Neuron (in vitro differentiated cells): ENCODE results near the gene MECR.

Experiments
- H2AFZ ChIP-seq: one replicate; pipeline ENCODE4 v1.6.1; 2013; ENCODE audit warnings: low read depth, mild to moderate bottlenecking, inconsistent platforms, low read length, moderate library complexity
- H3K27me3 ChIP-seq: one replicate; pipeline ENCODE4 v1.6.1; 2013; ENCODE audit warnings: low read length; ENCODE audit not compliant: insufficient read depth
- H3K36me3 ChIP-seq: one replicate; pipeline ENCODE4 v1.6.1; 2013; ENCODE audit warnings: low read length; ENCODE audit not compliant: insufficient read depth
- H3K4me1 ChIP-seq: one replicate; pipeline ENCODE4 v1.6.1; 2013; ENCODE audit warnings: low read length; ENCODE audit not compliant: insufficient read depth
- H3K4me3 ChIP-seq: 2 replicates; pipeline ENCODE4 v1.5.1; 2013; ENCODE audit warnings: mild to moderate bottlenecking, low read length, moderate library complexity
- H3K9me3 ChIP-seq: one replicate; pipeline ENCODE4 v1.6.1; 2013; ENCODE audit warnings: low read length

MECR gene

GRCh38 chr1:29200906-29201594 is 29.7 kb downstream of the MECR start:
- Histone ChIP-seq H3K36me3 (peaks cover 40% of the 10 kb centered on the region), H3K4me3 (no peak overlapping the region)

GRCh38 chr1:29197993-29198392 is 32.7 kb downstream of the MECR start:
- Histone ChIP-seq H3K9me3 (no peaks in the 10 kb centered on the region), H3K36me3 (peaks cover 40% of the 10 kb centered on the region), H3K4me3 (no peak overlapping the region)

More at GRCh38 chr1:29200906-29201594, 29.7 kb downstream of the MECR start:
- no peak overlapping the region for H2AFZ ChIP-seq
- peaks cover 4% of the 10 kb centered on the region for H3K4me1 ChIP-seq
- H3K9me3 ChIP-seq: no peaks in the 10 kb centered on the region
- no peaks in the 10 kb centered on the region for H3K27me3 ChIP-seq

GRCh38 chr1:29197590-29197924 is 33.2 kb downstream of the MECR start:
- Histone ChIP-seq H3K9me3 (no peaks in the 10 kb centered on the region), H2AFZ (no peak overlapping the region), H3K36me3 (peaks cover 42% of the 10 kb centered on the region), H3K4me1 (peaks cover 2% of the 10 kb centered on the region), H3K27me3 (no peaks in the 10 kb centered on the region), H3K4me3 (no peak overlapping the region)

More at GRCh38 chr1:29197993-29198392, 32.7 kb downstream of the MECR start:
- no peak overlapping the region for H2AFZ ChIP-seq
- peaks cover 4% of the 10 kb centered on the region for H3K4me1 ChIP-seq
- no peaks in the 10 kb centered on the region for H3K27me3 ChIP-seq

GRCh38 chr1:29196863-29197589 is 33.7 kb downstream of the MECR start:
- Histone ChIP-seq H3K4me3 (no peak overlapping the region), H3K9me3 (no peaks in the 10 kb centered on the region), H3K27me3 (no peaks in the 10 kb centered on the region), H3K36me3 (peaks cover 42% of the 10 kb centered on the region), H3K4me1 (no peaks in the 10 kb centered on the region), H2AFZ (no peak overlapping the region)

GRCh38 chr1:29195881-29196291 is 34.8 kb downstream of the MECR start:
- no peaks in the 10 kb centered on the region for H3K4me1 ChIP-seq
- no peak overlapping the region for H3K4me3 ChIP-seq
- peaks cover 39% of the 10 kb centered on the region for H3K36me3 ChIP-seq
- H3K27me3 ChIP-seq: no peaks in the 10 kb centered on the region
- H2AFZ ChIP-seq: no peak overlapping the region
- peaks cover 2% of the 10 kb centered on the region for H3K9me3 ChIP-seq

GRCh38 chr1:29193879-29194455 is 36.8 kb downstream of the MECR start:
- Histone ChIP-seq H3K27me3 (no peaks in the 10 kb centered on the region), H3K4me3 (no peak overlapping the region), H3K9me3 (peaks cover 3% of the 10 kb centered on the region), H2AFZ (no peak overlapping the region), H3K36me3 (peaks cover 30% of the 10 kb centered on the region), H3K4me1 (no peaks in the 10 kb centered on the region)

GRCh38 chr1:29190718-29191117 is 40.0 kb downstream of the MECR start:
- Histone ChIP-seq H2AFZ (no peak overlapping the region), H3K4me3 (no peak overlapping the region), H3K4me1 (peaks cover 6% of the 10 kb centered on the region), H3K27me3 (no peaks in the 10 kb centered on the region), H3K36me3 (peaks cover 17% of the 10 kb centered on the region), H3K9me3 (peaks cover 3% of the 10 kb centered on the region)

GRCh38 chr1:29186707-29187106 is 44.0 kb downstream of the MECR start:
- Histone ChIP-seq H2AFZ (no peak overlapping the region), H3K36me3 (no peaks in the 10 kb centered on the region), H3K27me3 (no peaks in the 10 kb centered on the region), H3K4me1 (peaks cover 9% of the 10 kb centered on the region), H3K4me3 (no peak overlapping the region), H3K9me3 (peaks cover 3% of the 10 kb centered on the region)

- Histone ChIP-seq H3K4me1 (peaks cover 9% of the 10 kb centered on the region), H3K36me3 (no peaks in the 10 kb centered on the region), H3K27me3 (no peaks in the 10 kb centered on the region), H3K9me3 (peaks cover 3% of the 10 kb centered on the region), H2AFZ (no peak overlapping the region), H3K4me3 (no peak overlapping the region)
These were observed 44.5 kb downstream of the MECR start for GRCh38 chr1:29186252-29186651.

- Histone ChIP-seq H3K4me3 (no peak overlapping the region), H3K9me3 (no peaks in the 10 kb centered on the region), H3K4me1 (peaks cover 29% of the 10 kb centered on the region), H3K36me3 (peaks cover 16% of the 10 kb centered on the region), H2AFZ (no peak overlapping the region), H3K27me3 (no peaks in the 10 kb centered on the region)
These were observed 47.4 kb downstream of the MECR start for GRCh38 chr1:29183287-29183686.

- Histone ChIP-seq H2AFZ (peak within 1 kb of the TSS; percentile 95), H3K4me1 (peaks cover 26% of the 10 kb centered on the region), H3K36me3 (peaks cover 26% of the 10 kb centered on the region), H3K27me3 (no peaks in the 10 kb centered on the region), H3K4me3 (peak within 1 kb of the TSS; percentile 84), H3K9me3 (no peaks in the 10 kb centered on the region)
These were observed 49.1 kb downstream of the MECR start, which contains the start of gene SRSF4 for GRCh38 chr1:29181413-29182225. SRSF4 (minus strand) TSS chr1:29181900; CDS start chr1:29181752, 148 bp downstream.

- H2AFZ ChIP-seq: peak overlapping the region; percentile 82
- H3K4me1 ChIP-seq: peaks cover 24% of the 10 kb centered on the region
- no peaks in the 10 kb centered on the region for H3K9me3 ChIP-seq
- peaks cover 32% of the 10 kb centered on the region for H3K36me3 ChIP-seq
- H3K4me3 ChIP-seq: peak overlapping the region; percentile 84
- no peaks in the 10 kb centered on the region for H3K27me3 ChIP-seq
These were observed 50.0 kb downstream of the MECR start for GRCh38 chr1:29180497-29181412.
